Measurements from ENCODE around the gene STYXL2. TPM values are rescaled to one million over a fixed set of nuclear protein-coding genes. Genes with fewer than 3 reads are reported as not detected.

The STYXL2 gene
- 0.10 TPM for polyA plus RNA-seq (2013, experiment 1 of 2)
- polyA plus RNA-seq (2013, experiment 2 of 2) = 0.07 TPM

- Histone ChIP-seq H3K4ac (ENCODE audit: low read depth, low read length) (no peak within 1 kb of the TSS), H3K56ac (ENCODE audit: low read length) (peak within 1 kb of the TSS; percentile 12), H2AK5ac (ENCODE audit: low read length) (no peak within 1 kb of the TSS), H3K23ac (ENCODE audit: low read length) (no peak within 1 kb of the TSS), H3K79me2 (ENCODE audit: control insufficient read depth, insufficient read depth, low read length) (no peaks in the 10 kb centered on the region), H3K79me1 (ENCODE audit: low read length) (no peaks in the 10 kb centered on the region), H3K18ac (ENCODE audit: low read length) (no peak within 1 kb of the TSS), H4K5ac (ENCODE audit: low read length) (no peak within 1 kb of the TSS), H3K27ac (ENCODE audit: low read depth, low read length) (no peak within 1 kb of the TSS), H2BK15ac (replicated peaks; ENCODE audit: low read depth) (no peak within 1 kb of the TSS), H3K9ac (ENCODE audit: low read length) (no peak within 1 kb of the TSS), H4K8ac (ENCODE audit: low read depth, low read length) (no peak within 1 kb of the TSS), H2BK5ac (ENCODE audit: low read length) (no peak within 1 kb of the TSS), H3K4me2 (ENCODE audit: low read length) (no peak within 1 kb of the TSS), H3K36me3 (ENCODE audit: control insufficient read depth, insufficient read depth, low read length) (no peaks in the 10 kb centered on the region), H3K27me3 (ENCODE audit: insufficient read depth, low read length, poor library complexity) (no peaks in the 10 kb centered on the region), H3K4me3 (ENCODE audit: low read length) (no peak within 1 kb of the TSS), H3K4me1 (ENCODE audit: control insufficient read depth, low read depth, low read length) (peaks cover 3% of the 10 kb centered on the region), H2BK120ac (ENCODE audit: low read depth, low read length) (no peak within 1 kb of the TSS)
- WGBS (ENCODE audit: extremely low coverage, insufficient coverage, low lambda C conversion rate) = no CpG with 5 or more reads among the region's 8 CpGs
- peak; percentile 80 for DNase-seq
Measured at GRCh38 chr1:167093846-167094516, at the start of gene STYXL2. Gene STYXL2, plus strand, starts transcription at chr1:167094075. Its CDS starts 775 bp downstream, at chr1:167094850.

GRCh38 chr1:167051907-167052306, 42.0 kb upstream of the STYXL2 start:
- WGBS (ENCODE audit: extremely low coverage, insufficient coverage, low lambda C conversion rate) = no CpG with 5 or more reads among the region's 5 CpGs
- no peak overlapping the region for H4K8ac ChIP-seq (ENCODE audit: low read depth, low read length)
- H3K27me3 ChIP-seq (ENCODE audit: insufficient read depth, low read length, poor library complexity) = no peaks in the 10 kb centered on the region
- H3K18ac ChIP-seq (ENCODE audit: low read length) = no peak overlapping the region
- no peak overlapping the region for H3K4me3 ChIP-seq (ENCODE audit: low read length)
- no peak for DNase-seq
- H2BK120ac ChIP-seq (ENCODE audit: low read depth, low read length) = no peak overlapping the region
- H3K56ac ChIP-seq (ENCODE audit: low read length) = no peak overlapping the region
- H3K23ac ChIP-seq (ENCODE audit: low read length) = no peak overlapping the region
- H3K4ac ChIP-seq (ENCODE audit: low read depth, low read length) = no peak overlapping the region
- H2AK5ac ChIP-seq (ENCODE audit: low read length) = no peak overlapping the region
- H3K79me2 ChIP-seq (ENCODE audit: control insufficient read depth, insufficient read depth, low read length) = no peaks in the 10 kb centered on the region
- H3K4me2 ChIP-seq (ENCODE audit: low read length) = no peak overlapping the region
- no peaks in the 10 kb centered on the region for H3K36me3 ChIP-seq (ENCODE audit: control insufficient read depth, insufficient read depth, low read length)
- no peaks in the 10 kb centered on the region for H3K4me1 ChIP-seq (ENCODE audit: control insufficient read depth, low read depth, low read length)
- no peak overlapping the region for H2BK15ac ChIP-seq (replicated peaks; ENCODE audit: low read depth)
- no peak overlapping the region for H3K9ac ChIP-seq (ENCODE audit: low read length)
- H4K5ac ChIP-seq (ENCODE audit: low read length) = no peak overlapping the region
- H3K79me1 ChIP-seq (ENCODE audit: low read length) = no peaks in the 10 kb centered on the region
- no peak overlapping the region for H3K27ac ChIP-seq (ENCODE audit: low read depth, low read length)
- no peak overlapping the region for H2BK5ac ChIP-seq (ENCODE audit: low read length)

DNA sequence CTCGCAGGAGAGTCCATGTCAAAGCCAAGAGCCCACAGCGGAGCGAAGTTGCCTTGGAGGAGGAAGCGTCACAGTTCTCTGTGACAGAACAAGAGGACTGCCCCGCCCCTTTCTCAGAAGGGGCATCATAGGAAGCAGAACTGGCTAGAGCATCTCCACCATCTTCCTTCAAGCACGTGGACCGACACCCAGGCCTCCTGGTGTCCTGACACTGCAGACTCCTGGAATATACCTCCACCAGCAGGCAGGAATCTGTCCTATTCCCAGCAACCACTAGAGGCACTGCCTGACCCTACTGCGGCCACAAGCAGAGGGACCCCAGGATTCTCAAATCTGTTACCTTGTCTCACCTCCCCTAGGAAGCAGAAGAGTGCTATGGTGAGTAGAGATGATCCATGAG, 41.5 kb upstream of the STYXL2 start:
- Histone ChIP-seq H3K4ac (ENCODE audit: low read depth, low read length) (no peak overlapping the region), H3K79me1 (ENCODE audit: low read length) (no peaks in the 10 kb centered on the region), H3K9ac (ENCODE audit: low read length) (no peak overlapping the region), H3K79me2 (ENCODE audit: control insufficient read depth, insufficient read depth, low read length) (no peaks in the 10 kb centered on the region), H3K4me1 (ENCODE audit: control insufficient read depth, low read depth, low read length) (no peaks in the 10 kb centered on the region), H3K56ac (ENCODE audit: low read length) (no peak overlapping the region), H4K5ac (ENCODE audit: low read length) (no peak overlapping the region), H3K4me3 (ENCODE audit: low read length) (no peak overlapping the region), H3K23ac (ENCODE audit: low read length) (no peak overlapping the region), H4K8ac (ENCODE audit: low read depth, low read length) (no peak overlapping the region), H3K4me2 (ENCODE audit: low read length) (no peak overlapping the region), H3K27me3 (ENCODE audit: insufficient read depth, low read length, poor library complexity) (no peaks in the 10 kb centered on the region), H2AK5ac (ENCODE audit: low read length) (no peak overlapping the region), H2BK120ac (ENCODE audit: low read depth, low read length) (no peak overlapping the region), H3K18ac (ENCODE audit: low read length) (no peak overlapping the region), H3K36me3 (ENCODE audit: control insufficient read depth, insufficient read depth, low read length) (no peaks in the 10 kb centered on the region), H2BK5ac (ENCODE audit: low read length) (no peak overlapping the region), H2BK15ac (replicated peaks; ENCODE audit: low read depth) (no peak overlapping the region), H3K27ac (ENCODE audit: low read depth, low read length) (no peak overlapping the region)
- no CpG with 5 or more reads among the region's 8 CpGs for WGBS (ENCODE audit: extremely low coverage, insufficient coverage, low lambda C conversion rate)
- DNase-seq = peak; percentile 87

DNA sequence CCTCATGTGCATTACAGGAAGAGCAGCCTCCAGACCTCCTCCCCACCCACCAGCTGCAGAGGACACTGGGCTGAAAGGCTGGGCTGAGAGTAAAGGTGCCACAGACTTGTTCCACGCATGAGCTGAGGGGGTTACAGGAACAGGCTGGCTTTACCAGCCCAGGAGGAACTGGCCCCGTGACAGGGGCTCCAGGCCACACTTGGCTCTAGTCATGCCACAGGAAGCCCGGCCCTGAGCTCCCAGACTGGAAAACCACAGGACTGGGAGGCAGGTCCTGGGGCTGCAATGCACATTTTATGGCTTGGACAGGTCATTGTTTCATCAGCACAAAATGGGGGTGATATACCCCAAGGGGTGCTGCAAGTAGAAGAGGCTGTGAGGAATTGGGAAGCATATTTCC, 39.3 kb upstream of the STYXL2 start:
- H3K4me1 ChIP-seq (ENCODE audit: control insufficient read depth, low read depth, low read length) = peaks cover 6% of the 10 kb centered on the region
- no peak overlapping the region for H2BK15ac ChIP-seq (replicated peaks; ENCODE audit: low read depth)
- H3K27ac ChIP-seq (ENCODE audit: low read depth, low read length) = no peak overlapping the region
- no peaks in the 10 kb centered on the region for H3K79me2 ChIP-seq (ENCODE audit: control insufficient read depth, insufficient read depth, low read length)
- no peak overlapping the region for H3K56ac ChIP-seq (ENCODE audit: low read length)
- no peaks in the 10 kb centered on the region for H3K79me1 ChIP-seq (ENCODE audit: low read length)
- no peaks in the 10 kb centered on the region for H3K27me3 ChIP-seq (ENCODE audit: insufficient read depth, low read length, poor library complexity)
- no peak overlapping the region for H4K5ac ChIP-seq (ENCODE audit: low read length)
- H2BK120ac ChIP-seq (ENCODE audit: low read depth, low read length) = no peak overlapping the region
- H3K36me3 ChIP-seq (ENCODE audit: control insufficient read depth, insufficient read depth, low read length) = no peaks in the 10 kb centered on the region
- no peak overlapping the region for H2AK5ac ChIP-seq (ENCODE audit: low read length)
- no peak for DNase-seq
- no peak overlapping the region for H3K18ac ChIP-seq (ENCODE audit: low read length)
- no peak overlapping the region for H3K4me2 ChIP-seq (ENCODE audit: low read length)
- no peak overlapping the region for H4K8ac ChIP-seq (ENCODE audit: low read depth, low read length)
- WGBS (ENCODE audit: extremely low coverage, insufficient coverage, low lambda C conversion rate) = no CpG with 5 or more reads among the region's 3 CpGs
- no peak overlapping the region for H3K9ac ChIP-seq (ENCODE audit: low read length)
- H3K23ac ChIP-seq (ENCODE audit: low read length) = no peak overlapping the region
- no peak overlapping the region for H3K4ac ChIP-seq (ENCODE audit: low read depth, low read length)
- no peak overlapping the region for H3K4me3 ChIP-seq (ENCODE audit: low read length)
- H2BK5ac ChIP-seq (ENCODE audit: low read length) = no peak overlapping the region

- H3K79me2 ChIP-seq (ENCODE audit: control insufficient read depth, insufficient read depth, low read length) = no peaks in the 10 kb centered on the region
Measured at GRCh38 chr1:167054946-167055630, 38.8 kb upstream of the STYXL2 start.

More at GRCh38 chr1:167054946-167055630, 38.8 kb upstream of the STYXL2 start:
- no peak overlapping the region for H2BK15ac ChIP-seq (replicated peaks; ENCODE audit: low read depth)
- peaks cover 6% of the 10 kb centered on the region for H3K4me1 ChIP-seq (ENCODE audit: control insufficient read depth, low read depth, low read length)
- no peak overlapping the region for H3K23ac ChIP-seq (ENCODE audit: low read length)
- no peak overlapping the region for H2BK120ac ChIP-seq (ENCODE audit: low read depth, low read length)
- no peak overlapping the region for H2AK5ac ChIP-seq (ENCODE audit: low read length)
- no peak overlapping the region for H3K4me2 ChIP-seq (ENCODE audit: low read length)
- H3K56ac ChIP-seq (ENCODE audit: low read length) = no peak overlapping the region
- H3K79me1 ChIP-seq (ENCODE audit: low read length) = no peaks in the 10 kb centered on the region
- H4K8ac ChIP-seq (ENCODE audit: low read depth, low read length) = no peak overlapping the region
- no peak overlapping the region for H4K5ac ChIP-seq (ENCODE audit: low read length)
- no CpG with 5 or more reads among the region's 14 CpGs for WGBS (ENCODE audit: extremely low coverage, insufficient coverage, low lambda C conversion rate)
- no peak overlapping the region for H3K18ac ChIP-seq (ENCODE audit: low read length)
- H2BK5ac ChIP-seq (ENCODE audit: low read length) = no peak overlapping the region
- no peak overlapping the region for H3K27ac ChIP-seq (ENCODE audit: low read depth, low read length)
- H3K9ac ChIP-seq (ENCODE audit: low read length) = no peak overlapping the region
- no peaks in the 10 kb centered on the region for H3K27me3 ChIP-seq (ENCODE audit: insufficient read depth, low read length, poor library complexity)
- no peak overlapping the region for H3K4me3 ChIP-seq (ENCODE audit: low read length)
- no peak overlapping the region for H3K4ac ChIP-seq (ENCODE audit: low read depth, low read length)
- DNase-seq = no peak
- no peaks in the 10 kb centered on the region for H3K36me3 ChIP-seq (ENCODE audit: control insufficient read depth, insufficient read depth, low read length)

Data from mesendoderm (in vitro differentiated cells).